HEK293 (cell line): Measurements from ENCODE around the gene NLGN1.

Experiments
- CTCF ChIA-PET: fragments of 350-600 bp; formaldehyde crosslinking; extraction: SDS; loops from one replicate; lab custom pipeline; 2021; ENCODE audit warnings: antibody characterized with exemption; lab: Yijun Ruan, JAX
- POLR2A ChIA-PET: fragments of 300-600 bp; formaldehyde crosslinking; extraction: SDS; loops from one replicate; lab custom pipeline; 2020; ENCODE audit warnings: antibody characterized with exemption, inconsistent platforms; lab: Yijun Ruan, JAX
- H3K27ac ChIP-seq: fragments of 200-500 bp; sonication (Bioruptor generic); 2 replicates; pipeline ENCODE4 v1.5.1; 2014; ENCODE audit warnings: low read depth, low read length, control low read depth, inconsistent platforms; ENCODE audit errors: extremely low read depth
- H3K36me3 ChIP-seq, 2 experiments: fragments of 200-500 bp in 1 of 2; sonication (Bioruptor generic) in 1 of 2; 1 replicate in 1 of 2; 2 replicates in 1 of 2; pipeline ENCODE4 v1.5.1; 2014 to 2017; ENCODE audit warnings: inconsistent platforms in 2 of 2, low read length in 2 of 2; ENCODE audit not compliant: control insufficient read depth in 2 of 2, insufficient read depth in 1 of 2
- H3K4me1 ChIP-seq: fragments of 200-500 bp; sonication (Bioruptor generic); 2 replicates; pipeline ENCODE4 v1.5.1; 2014; ENCODE audit warnings: mild to moderate bottlenecking, low read length, inconsistent platforms; ENCODE audit not compliant: control insufficient read depth, insufficient read depth
- H3K4me3 ChIP-seq: 2 replicates; pipeline ENCODE4 v1.5.1; 2011; ENCODE audit warnings: low read depth, mild to moderate bottlenecking, control low read depth, low read length, moderate library complexity
- H3K9me3 ChIP-seq: fragments of 200-500 bp; sonication (Bioruptor generic); 2 replicates; pipeline ENCODE4 v1.5.1; 2014; ENCODE audit warnings: low read depth, low read length, inconsistent platforms; ENCODE audit not compliant: control insufficient read depth, insufficient read depth
- GLI2 ChIP-seq: fragments of 450-650 bp; formaldehyde crosslinking; IDR thresholded peaks from 2 replicates; pipeline ENCODE4; 2017; ENCODE audit warnings: missing biosample characterization, missing genetic modification characterization, low read depth, borderline replicate concordance
- HOXD13 ChIP-seq: sonication (generic); formaldehyde crosslinking; IDR thresholded peaks from 2 replicates; pipeline ENCODE4 v1.8.0; 2022; ENCODE audit warnings: missing genetic modification reagents, borderline replicate concordance
- KLF1 ChIP-seq: fragments of 450-650 bp; formaldehyde crosslinking; IDR thresholded peaks from 2 replicates; pipeline ENCODE4 v1.5.1; 2016; ENCODE audit warnings: missing biosample characterization, missing genetic modification characterization
- KLF9 ChIP-seq: fragments of 450-650 bp; formaldehyde crosslinking; IDR thresholded peaks from 2 replicates; pipeline ENCODE4 v1.5.1; 2016; ENCODE audit warnings: missing biosample characterization, missing genetic modification characterization, low read depth
- MEIS1 ChIP-seq: sonication (generic); formaldehyde crosslinking; IDR thresholded peaks from 2 replicates; pipeline ENCODE4 v1.8.1; 2022; ENCODE audit warnings: missing genetic modification reagents, mild to moderate bottlenecking, borderline replicate concordance
- PBX3 ChIP-seq: sonication (generic); formaldehyde crosslinking; IDR thresholded peaks from 2 replicates; pipeline ENCODE4 v1.8.1; 2022; ENCODE audit warnings: mild to moderate bottlenecking, moderate library complexity, missing genetic modification reagents
- PRDM1 ChIP-seq: fragments of 450-650 bp; formaldehyde crosslinking; IDR thresholded peaks from 2 replicates; pipeline ENCODE4; 2016; ENCODE audit warnings: missing biosample characterization, missing genetic modification characterization
- SALL2 ChIP-seq: fragments of 450-650 bp; formaldehyde crosslinking; IDR thresholded peaks from 2 replicates; pipeline ENCODE4 v1.5.0; 2017; ENCODE audit warnings: missing biosample characterization, mild to moderate bottlenecking, missing genetic modification characterization, borderline replicate concordance
- SCRT1 ChIP-seq: fragments of 450-650 bp; formaldehyde crosslinking; IDR thresholded peaks from 2 replicates; pipeline ENCODE4 v1.5.1; 2016; ENCODE audit warnings: missing biosample characterization, missing genetic modification characterization, borderline replicate concordance
- YY2 ChIP-seq: fragments of 450-650 bp; formaldehyde crosslinking; IDR thresholded peaks from 2 replicates; pipeline ENCODE4 v1.5.1; 2016; ENCODE audit warnings: missing biosample characterization, missing genetic modification characterization
- ZBTB1 ChIP-seq: fragments of 450-650 bp; formaldehyde crosslinking; IDR thresholded peaks from 2 replicates; pipeline ENCODE4 v1.5.1; 2016; ENCODE audit warnings: missing biosample characterization, missing genetic modification characterization
- ZFP3 ChIP-seq: fragments of 450-650 bp; formaldehyde crosslinking; IDR thresholded peaks from 2 replicates; pipeline ENCODE4 v1.5.1; 2016; ENCODE audit warnings: low read depth, missing biosample characterization, missing genetic modification characterization
- ZNF114 ChIP-seq: fragments of 450-650 bp; formaldehyde crosslinking; IDR thresholded peaks from 2 replicates; pipeline ENCODE4 v1.5.0; 2017; ENCODE audit warnings: missing biosample characterization, missing genetic modification characterization
- ZNF132 ChIP-seq: fragments of 450-650 bp; formaldehyde crosslinking; IDR thresholded peaks from 2 replicates; pipeline ENCODE4 v1.5.1; 2017; ENCODE audit warnings: missing biosample characterization, missing genetic modification characterization, borderline replicate concordance
- ZNF155 ChIP-seq: fragments of 450-650 bp; formaldehyde crosslinking; IDR thresholded peaks from 2 replicates; pipeline ENCODE4 v1.5.1; 2016; ENCODE audit warnings: missing biosample characterization, missing genetic modification characterization
- ZNF354C ChIP-seq: fragments of 450-650 bp; formaldehyde crosslinking; IDR thresholded peaks from 2 replicates; pipeline ENCODE4 v1.5.1; 2016; ENCODE audit warnings: missing biosample characterization, missing genetic modification characterization, low read depth, borderline replicate concordance
- ZNF416 ChIP-seq: fragments of 450-650 bp; formaldehyde crosslinking; IDR thresholded peaks from 2 replicates; pipeline ENCODE4 v1.5.1; 2016; ENCODE audit warnings: missing biosample characterization, missing genetic modification characterization
- ZNF433 ChIP-seq: fragments of 450-650 bp; formaldehyde crosslinking; IDR thresholded peaks from 2 replicates; pipeline ENCODE4 v1.5.1; 2016; ENCODE audit warnings: missing biosample characterization, missing genetic modification characterization, low read depth
- ZNF501 ChIP-seq: fragments of 450-650 bp; formaldehyde crosslinking; IDR thresholded peaks from 2 replicates; pipeline ENCODE4 v1.5.1; 2016; ENCODE audit warnings: missing biosample characterization, missing genetic modification characterization
- ZNF529 ChIP-seq: fragments of 450-650 bp; formaldehyde crosslinking; IDR thresholded peaks from 2 replicates; pipeline ENCODE4 v1.5.1; 2017; ENCODE audit warnings: missing genetic modification characterization, missing biosample characterization; ENCODE audit not compliant: insufficient replicate concordance
- ZNF571 ChIP-seq: fragments of 450-650 bp; formaldehyde crosslinking; IDR thresholded peaks from 2 replicates; pipeline ENCODE4 v1.5.0; 2017; ENCODE audit warnings: missing biosample characterization, missing genetic modification characterization
- ZNF624 ChIP-seq: fragments of 450-650 bp; formaldehyde crosslinking; IDR thresholded peaks from 2 replicates; pipeline ENCODE4 v1.5.1; 2017; ENCODE audit warnings: missing biosample characterization, missing genetic modification characterization
- ZNF626 ChIP-seq: fragments of 450-650 bp; sonication (Bioruptor Pico); formaldehyde crosslinking; IDR thresholded peaks from 2 replicates; pipeline ENCODE4 v1.5.1; 2018; ENCODE audit warnings: missing biosample characterization, missing genetic modification characterization, inconsistent platforms
- ZNF658 ChIP-seq: fragments of 450-650 bp; formaldehyde crosslinking; IDR thresholded peaks from 2 replicates; pipeline ENCODE4; 2016; ENCODE audit warnings: missing biosample characterization, missing genetic modification characterization
- ZNF670 ChIP-seq: fragments of 450-650 bp; formaldehyde crosslinking; IDR thresholded peaks from 2 replicates; pipeline ENCODE4 v1.5.1; 2016; ENCODE audit warnings: missing biosample characterization, missing genetic modification characterization, low read depth
- ZNF777 ChIP-seq: fragments of 450-650 bp; formaldehyde crosslinking; IDR thresholded peaks from 2 replicates; pipeline ENCODE4 v1.5.1; 2017; ENCODE audit warnings: missing biosample characterization, missing genetic modification characterization, borderline replicate concordance
- ZSCAN23 ChIP-seq: fragments of 450-650 bp; formaldehyde crosslinking; IDR thresholded peaks from 2 replicates; pipeline ENCODE4 v1.5.1; 2016; ENCODE audit warnings: missing biosample characterization, missing genetic modification characterization
- ZSCAN4 ChIP-seq: fragments of 450-650 bp; formaldehyde crosslinking; IDR thresholded peaks from 2 replicates; pipeline ENCODE4 v1.5.1; 2017; ENCODE audit warnings: missing biosample characterization, missing genetic modification characterization
- TF ChIP-seq, protein P1 (sequence below): fragments of 450-650 bp; formaldehyde crosslinking; IDR thresholded peaks from 2 replicates; pipeline ENCODE4 v1.5.1; 2017; ENCODE audit warnings: missing biosample characterization, mild to moderate bottlenecking, missing genetic modification characterization, moderate library complexity
- TF ChIP-seq, protein P2 (sequence below): IDR thresholded peaks from 2 replicates; pipeline ENCODE4 v1.6.1; 2011; ENCODE audit warnings: mild to moderate bottlenecking, low read depth, low read length, borderline replicate concordance

The NLGN1 gene

DNA sequence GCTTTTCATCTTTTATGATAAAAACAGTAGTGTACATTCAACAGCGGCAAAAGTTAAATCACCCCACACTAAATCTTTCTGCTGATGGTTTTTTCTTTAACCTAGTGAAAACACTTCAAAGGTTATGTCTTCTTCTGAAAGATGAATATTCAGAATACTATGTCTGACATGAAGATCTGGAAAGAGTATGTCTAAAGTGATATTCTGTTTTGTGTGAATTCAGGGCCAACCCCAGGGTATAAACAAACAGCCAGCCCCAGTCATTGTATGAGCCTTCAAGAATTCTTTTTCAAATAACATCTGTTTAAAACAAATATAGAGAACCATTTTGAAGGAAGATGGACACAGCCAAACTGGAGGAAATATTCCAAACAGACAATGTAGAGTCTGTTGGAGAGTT is 880.5 kb downstream of the NLGN1 start:
- POLR2A ChIA-PET, result no interaction called here
- Histone ChIP-seq H3K9me3 (no peaks in the 10 kb centered on the region), H3K4me3 (no peak overlapping the region), H3K4me1 (no peaks in the 10 kb centered on the region), H3K36me3 (no peaks in the 10 kb centered on the region), H3K27ac (no peak overlapping the region)
- CTCF ChIA-PET, result interaction anchor here (0.7 kb wide), 1 partner anchor 57 kb away, joined by 3 read pairs; no protein-coding TSS in a partner anchor
- TF ChIP-seq ZNF155 (tag by site-specific recombination) (no peak), ZNF624 (tag by site-specific recombination) (no peak), GLI2 (tag by site-specific recombination) (no peak), HOXD13 (CRISPR knock-in tag) (no peak), KLF9 (tag by site-specific recombination) (no peak), ZNF416 (tag by site-specific recombination) (no peak), ZNF626 (tag by site-specific recombination) (no peak), ZSCAN23 (tag by site-specific recombination) (no peak), PRDM1 (tag by site-specific recombination) (no peak), ZNF529 (tag by site-specific recombination) (no peak), SALL2 (tag by site-specific recombination) (no peak), ZNF658 (tag by site-specific recombination) (no peak)
- TF ChIP-seq, protein P1, sequence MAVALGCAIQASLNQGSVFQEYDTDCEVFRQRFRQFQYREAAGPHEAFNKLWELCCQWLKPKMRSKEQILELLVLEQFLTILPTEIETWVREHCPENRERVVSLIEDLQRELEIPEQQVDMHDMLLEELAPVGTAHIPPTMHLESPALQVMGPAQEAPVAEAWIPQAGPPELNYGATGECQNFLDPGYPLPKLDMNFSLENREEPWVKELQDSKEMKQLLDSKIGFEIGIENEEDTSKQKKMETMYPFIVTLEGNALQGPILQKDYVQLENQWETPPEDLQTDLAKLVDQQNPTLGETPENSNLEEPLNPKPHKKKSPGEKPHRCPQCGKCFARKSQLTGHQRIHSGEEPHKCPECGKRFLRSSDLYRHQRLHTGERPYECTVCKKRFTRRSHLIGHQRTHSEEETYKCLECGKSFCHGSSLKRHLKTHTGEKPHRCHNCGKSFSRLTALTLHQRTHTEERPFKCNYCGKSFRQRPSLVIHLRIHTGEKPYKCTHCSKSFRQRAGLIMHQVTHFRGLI, result no peak

DNA sequence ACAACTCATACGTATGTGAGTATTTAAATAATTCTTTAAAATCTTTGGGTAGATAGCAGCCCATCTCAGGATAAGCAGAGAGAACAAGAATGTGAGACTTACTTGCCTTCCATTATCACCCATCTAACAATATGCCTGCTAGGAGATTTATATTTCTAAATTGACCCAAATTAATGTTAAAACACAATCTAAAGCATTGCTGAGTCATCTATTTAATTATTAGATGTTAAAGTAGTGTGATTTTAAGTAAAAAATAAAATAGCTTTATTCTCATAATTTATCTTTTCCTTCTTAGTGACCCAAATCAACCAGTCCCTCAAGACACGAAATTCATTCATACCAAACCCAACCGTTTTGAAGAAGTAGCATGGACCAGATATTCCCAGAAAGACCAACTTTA is 882.6 kb downstream of the NLGN1 start:
- Histone ChIP-seq H3K36me3 (no peaks in the 10 kb centered on the region), H3K9me3 (no peaks in the 10 kb centered on the region), H3K27ac (no peak overlapping the region), H3K4me1 (no peaks in the 10 kb centered on the region), H3K4me3 (no peak overlapping the region)
- ChIA-PET CTCF (no interaction called here), POLR2A (no interaction called here)
- no peak for TF ChIP-seq ZNF571 (tag by site-specific recombination)
- no peak for TF ChIP-seq ZNF658 (tag by site-specific recombination)
- TF ChIP-seq ZNF132 (tag by site-specific recombination), result no peak
- TF ChIP-seq YY2, result no peak
- no peak for TF ChIP-seq ZNF433 (tag by site-specific recombination)
- TF ChIP-seq MEIS1, result no peak
- no peak for TF ChIP-seq ZNF670
- TF ChIP-seq, protein P2, sequence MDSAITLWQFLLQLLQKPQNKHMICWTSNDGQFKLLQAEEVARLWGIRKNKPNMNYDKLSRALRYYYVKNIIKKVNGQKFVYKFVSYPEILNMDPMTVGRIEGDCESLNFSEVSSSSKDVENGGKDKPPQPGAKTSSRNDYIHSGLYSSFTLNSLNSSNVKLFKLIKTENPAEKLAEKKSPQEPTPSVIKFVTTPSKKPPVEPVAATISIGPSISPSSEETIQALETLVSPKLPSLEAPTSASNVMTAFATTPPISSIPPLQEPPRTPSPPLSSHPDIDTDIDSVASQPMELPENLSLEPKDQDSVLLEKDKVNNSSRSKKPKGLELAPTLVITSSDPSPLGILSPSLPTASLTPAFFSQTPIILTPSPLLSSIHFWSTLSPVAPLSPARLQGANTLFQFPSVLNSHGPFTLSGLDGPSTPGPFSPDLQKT, result no peak
- no peak for TF ChIP-seq ZBTB1 (tag by site-specific recombination)

- Histone ChIP-seq H3K4me3 (no peak overlapping the region), H3K4me1 (no peaks in the 10 kb centered on the region), H3K36me3 (no peaks in the 10 kb centered on the region), H3K27ac (no peak overlapping the region), H3K9me3 (no peaks in the 10 kb centered on the region)
- ChIA-PET CTCF (interaction anchor here (0.5 kb wide), 1 partner anchor 41 kb away, joined by 4 read pairs; no protein-coding TSS in a partner anchor), POLR2A (no interaction called here)
- TF ChIP-seq ZNF777 (tag by site-specific recombination) (no peak), ZFP3 (tag by site-specific recombination) (no peak), ZSCAN4 (no peak), SCRT1 (tag by site-specific recombination) (no peak), ZNF354C (no peak), PBX3 (CRISPR knock-in tag) (no peak), ZNF114 (tag by site-specific recombination) (no peak), KLF1 (tag by site-specific recombination) (no peak), ZNF501 (no peak)
Measured at GRCh38 chr3:174285242-174285864, 887.8 kb downstream of the NLGN1 start.
